OCI-LY3 (cell line): Measurements from ENCODE around the gene ACP3.

ENCODE experiments used
- CTCF ChIP-seq: fragments of 200-600, 300-600 bp; sonication (generic); IDR thresholded peaks from 2 replicates; pipeline ENCODE4 v1.5.1; 2014; ENCODE audit warnings: antibody characterized with exemption, low read length, low read depth
- EZH2phosphoT487 ChIP-seq: fragments of 200-600 bp; shearing (Covaris generic); IDR thresholded peaks from 2 replicates; pipeline ENCODE4 v1.6.1; 2018; ENCODE audit warnings: antibody characterized with exemption, mixed run types, low read depth

GRCh38 chr3:132350814-132351213, 33.6 kb downstream of the ACP3 start:
- no peak for TF ChIP-seq CTCF
- no peak for TF ChIP-seq EZH2phosphoT487
